ENCODE results near the gene GLIS1. TPM values are rescaled to one million over a fixed set of nuclear protein-coding genes. Genes with fewer than 3 reads are reported as not detected.

The GLIS1 gene
- total RNA-seq, 1 donor from 2014 or later: 0.07 TPM

DNA sequence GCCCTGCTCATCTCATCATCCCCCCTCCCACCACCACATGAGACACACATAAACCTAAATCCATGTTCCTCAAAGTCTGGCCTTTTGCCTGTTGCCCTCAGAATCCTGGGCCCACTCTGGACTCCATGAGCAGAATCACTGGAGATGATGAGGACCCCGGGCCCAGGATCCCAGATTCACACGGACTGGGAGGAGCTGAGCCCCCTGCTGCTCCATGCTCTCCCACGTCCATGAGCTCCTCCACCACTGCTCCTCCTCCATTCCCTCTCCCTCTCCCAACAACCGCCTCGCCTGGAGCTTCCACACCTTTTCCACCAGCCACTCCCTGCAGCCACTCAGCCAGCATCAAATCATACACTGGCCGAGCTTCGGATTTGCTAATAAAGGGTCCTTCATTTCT lies 47.6 kb downstream of the GLIS1 start:
- H3K4me3 ChIP-seq (ENCODE audit: insufficient read depth, low read depth, low read length): no peak overlapping the region
- H3K9me3 ChIP-seq (ENCODE audit: insufficient read depth, low read depth, low read length): no peaks in the 10 kb centered on the region
- Mint-ChIP-seq H3K27ac (ENCODE audit: unreplicated experiment) (no peak overlapping the region), H3K4me3 (ENCODE audit: unreplicated experiment) (no peak overlapping the region), H3K4me1 (ENCODE audit: low read depth, unreplicated experiment) (peaks cover 4% of the 10 kb centered on the region), H3K27me3 (ENCODE audit: low read depth, unreplicated experiment) (peaks cover 58% of the 10 kb centered on the region), H3K9me3 (ENCODE audit: unreplicated experiment) (peaks cover 6% of the 10 kb centered on the region), H3K36me3 (ENCODE audit: low read depth, unreplicated experiment) (no peaks in the 10 kb centered on the region)
- H3K4me1 ChIP-seq (ENCODE audit: insufficient read depth, low read length): peaks cover 39% of the 10 kb centered on the region
- H3K36me3 ChIP-seq (ENCODE audit: insufficient read depth, low read length): no peaks in the 10 kb centered on the region
- peaks cover 100% of the 10 kb centered on the region for H4K20me1 ChIP-seq (ENCODE audit: insufficient read depth, low read length)
- no peak for TF ChIP-seq CTCF (IDR thresholded peaks at IDR 0.05; ENCODE audit: insufficient read depth, low read depth, low read length)
- TF ChIP-seq EZH2 (IDR thresholded peaks at IDR 0.05; ENCODE audit: insufficient read depth, low read length): no peak
- DNase-seq (ENCODE audit: low read depth): no peak
- H3K27me3 ChIP-seq (ENCODE audit: insufficient read depth, low read length): no peaks in the 10 kb centered on the region
- H3K27ac ChIP-seq (ENCODE audit: low read depth, low read length): no peak overlapping the region
- no peak overlapping the region for H3K9ac ChIP-seq (ENCODE audit: low read length)
- peaks cover 91% of the 10 kb centered on the region for H3K79me2 ChIP-seq (ENCODE audit: insufficient read depth, low read length)
- no peak for FAIRE-seq
- H2AFZ ChIP-seq (ENCODE audit: low read depth, low read length): no peak overlapping the region
- H3K4me2 ChIP-seq (ENCODE audit: low read length): no peak overlapping the region

GRCh38 chr1:53690411-53690810 lies 48.6 kb downstream of the GLIS1 start:
- H3K27me3 ChIP-seq (ENCODE audit: insufficient read depth, low read length): no peaks in the 10 kb centered on the region
- H4K20me1 ChIP-seq (ENCODE audit: insufficient read depth, low read length): peaks cover 100% of the 10 kb centered on the region
- peaks cover 49% of the 10 kb centered on the region for H3K4me1 ChIP-seq (ENCODE audit: insufficient read depth, low read length)
- no peak overlapping the region for H3K4me3 ChIP-seq (ENCODE audit: insufficient read depth, low read depth, low read length)
- H3K27me3 Mint-ChIP-seq (ENCODE audit: low read depth, unreplicated experiment): peaks cover 59% of the 10 kb centered on the region
- H3K36me3 ChIP-seq (ENCODE audit: insufficient read depth, low read length): no peaks in the 10 kb centered on the region
- H3K36me3 Mint-ChIP-seq (ENCODE audit: low read depth, unreplicated experiment): no peaks in the 10 kb centered on the region
- H3K4me2 ChIP-seq (ENCODE audit: low read length): no peak overlapping the region
- H3K9ac ChIP-seq (ENCODE audit: low read length): no peak overlapping the region
- H3K27ac ChIP-seq (ENCODE audit: low read depth, low read length): no peak overlapping the region
- peaks cover 6% of the 10 kb centered on the region for H3K9me3 Mint-ChIP-seq (ENCODE audit: unreplicated experiment)
- H3K4me1 Mint-ChIP-seq (ENCODE audit: low read depth, unreplicated experiment): peaks cover 10% of the 10 kb centered on the region
- FAIRE-seq (no peak), DNase-seq (ENCODE audit: low read depth) (no peak)
- H3K27ac Mint-ChIP-seq (ENCODE audit: unreplicated experiment): no peak overlapping the region
- H3K9me3 ChIP-seq (ENCODE audit: insufficient read depth, low read depth, low read length): no peaks in the 10 kb centered on the region
- TF ChIP-seq CTCF (IDR thresholded peaks at IDR 0.05; ENCODE audit: insufficient read depth, low read depth, low read length) (no peak), EZH2 (IDR thresholded peaks at IDR 0.05; ENCODE audit: insufficient read depth, low read length) (no peak)
- H3K4me3 Mint-ChIP-seq (ENCODE audit: unreplicated experiment): no peak overlapping the region
- peaks cover 82% of the 10 kb centered on the region for H3K79me2 ChIP-seq (ENCODE audit: insufficient read depth, low read length)
- no peak overlapping the region for H2AFZ ChIP-seq (ENCODE audit: low read depth, low read length)

DNA sequence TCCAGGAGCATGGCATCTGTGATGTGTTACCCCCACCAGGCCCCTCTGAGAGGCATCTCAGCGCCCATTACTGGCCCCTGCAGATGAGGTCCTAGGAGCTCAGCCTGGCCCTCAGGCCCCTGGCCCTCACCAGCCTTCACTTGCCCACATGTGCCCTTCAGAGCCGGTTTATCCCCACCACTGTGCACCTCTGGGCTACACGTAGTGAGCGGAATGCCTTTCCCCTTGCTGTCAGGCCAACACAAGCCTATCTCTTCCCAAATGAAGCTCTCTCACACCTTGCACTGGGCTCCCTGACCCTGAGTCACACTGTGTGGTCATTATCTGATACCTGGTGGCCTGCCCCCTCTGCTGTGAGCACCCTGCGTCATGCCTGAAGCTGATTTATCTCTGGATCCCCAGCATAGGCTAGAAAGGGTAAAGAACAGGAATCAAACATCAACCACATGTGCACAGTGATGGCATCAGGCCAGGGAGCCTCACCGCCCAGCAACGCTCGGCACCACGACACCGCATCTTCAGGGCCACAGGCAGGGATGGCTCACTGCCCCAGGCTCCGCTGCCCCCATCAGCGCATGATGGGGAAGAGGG lies 49.1 kb downstream of the GLIS1 start:
- H3K4me1 ChIP-seq (ENCODE audit: insufficient read depth, low read length): peaks cover 54% of the 10 kb centered on the region
- FAIRE-seq: no peak

More for the DNA sequence above, 49.1 kb downstream of the GLIS1 start:
- no peaks in the 10 kb centered on the region for H3K9me3 ChIP-seq (ENCODE audit: insufficient read depth, low read depth, low read length)
- no peak overlapping the region for H3K4me3 ChIP-seq (ENCODE audit: insufficient read depth, low read depth, low read length)
- no peak overlapping the region for H3K4me2 ChIP-seq (ENCODE audit: low read length)
- no peaks in the 10 kb centered on the region for H3K27me3 ChIP-seq (ENCODE audit: insufficient read depth, low read length)
- no peak overlapping the region for H2AFZ ChIP-seq (ENCODE audit: low read depth, low read length)
- H3K79me2 ChIP-seq (ENCODE audit: insufficient read depth, low read length): peaks cover 78% of the 10 kb centered on the region
- Mint-ChIP-seq H3K36me3 (ENCODE audit: low read depth, unreplicated experiment) (no peaks in the 10 kb centered on the region), H3K9me3 (ENCODE audit: unreplicated experiment) (peaks cover 6% of the 10 kb centered on the region), H3K27me3 (ENCODE audit: low read depth, unreplicated experiment) (peaks cover 62% of the 10 kb centered on the region), H3K27ac (ENCODE audit: unreplicated experiment) (no peak overlapping the region), H3K4me1 (ENCODE audit: low read depth, unreplicated experiment) (peaks cover 12% of the 10 kb centered on the region), H3K4me3 (ENCODE audit: unreplicated experiment) (no peak overlapping the region)
- H3K9ac ChIP-seq (ENCODE audit: low read length): no peak overlapping the region
- peaks cover 100% of the 10 kb centered on the region for H4K20me1 ChIP-seq (ENCODE audit: insufficient read depth, low read length)
- H3K27ac ChIP-seq (ENCODE audit: low read depth, low read length): no peak overlapping the region
- no peaks in the 10 kb centered on the region for H3K36me3 ChIP-seq (ENCODE audit: insufficient read depth, low read length)
- no peak for DNase-seq (ENCODE audit: low read depth)
- TF ChIP-seq CTCF (IDR thresholded peaks at IDR 0.05; ENCODE audit: insufficient read depth, low read depth, low read length) (no peak), EZH2 (IDR thresholded peaks at IDR 0.05; ENCODE audit: insufficient read depth, low read length) (no peak)
